ENCODE results near the gene ARID1A. TPM values are rescaled to one million over a fixed set of nuclear protein-coding genes. Genes with fewer than 3 reads are reported as not detected.

The ARID1A gene
- total RNA-seq, 2 donors from 2014 or later = 71.4 to 92.8 TPM

DNA sequence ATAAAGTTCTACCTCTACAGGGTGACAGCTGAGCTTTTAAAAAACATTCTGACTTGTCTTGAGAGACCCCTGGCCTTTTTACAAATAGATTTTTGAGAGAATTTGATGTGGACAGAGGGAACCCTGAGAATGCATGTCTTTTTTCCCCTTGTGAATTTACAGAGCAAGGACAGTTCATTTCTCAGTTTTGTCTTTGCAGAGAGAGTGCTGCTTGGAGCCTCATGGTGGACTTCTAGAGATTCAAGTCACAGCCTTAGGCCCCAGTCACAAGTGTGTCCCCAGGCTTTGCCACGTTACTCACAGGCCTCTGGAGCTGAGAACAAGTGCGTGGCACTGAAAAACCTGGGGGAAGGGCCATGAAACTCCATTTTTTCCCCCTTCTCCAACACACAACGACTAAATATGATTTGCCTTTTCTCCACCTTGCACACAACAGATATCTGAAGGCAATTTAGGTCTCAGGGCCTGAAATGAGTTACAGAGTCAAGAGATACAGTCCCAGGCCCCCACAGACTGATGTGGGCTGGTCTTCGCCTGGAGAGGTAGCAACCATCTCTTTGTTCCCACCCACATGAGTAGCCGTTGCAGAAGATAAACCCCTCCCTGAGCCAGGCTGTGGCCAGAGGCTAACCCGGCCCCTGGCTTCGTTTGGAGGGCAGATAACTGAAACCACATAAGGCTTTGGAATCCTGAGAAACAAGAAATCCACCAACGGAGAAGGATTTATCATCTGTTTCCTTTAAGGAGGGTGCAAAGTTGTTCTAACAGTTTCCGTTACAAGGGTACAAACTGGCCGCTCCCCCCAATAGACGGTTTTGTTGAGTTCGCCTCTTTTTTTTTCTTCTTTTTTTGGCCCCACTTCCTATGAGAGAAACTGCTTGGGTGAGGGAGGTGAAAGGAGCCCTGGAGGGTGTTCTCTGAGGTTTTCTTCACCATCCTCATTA, 90.9 kb downstream of the ARID1A start:
- H3K27me3 ChIP-seq (replicated peaks; ENCODE audit: insufficient read depth) = no peaks in the 10 kb centered on the region
- no peaks in the 10 kb centered on the region for H3K9me3 ChIP-seq
- H3K4me1 ChIP-seq (replicated peaks) = peaks cover 12% of the 10 kb centered on the region
- DNase-seq (ENCODE audit: low spot score) = peak; percentile 20
- TF ChIP-seq POLR2AphosphoS5 (IDR thresholded peaks at IDR 0.05) (peak; percentile 38), POLR2A (IDR thresholded peaks at IDR 0.05) (no peak)
- TF ChIP-seq, protein P1, sequence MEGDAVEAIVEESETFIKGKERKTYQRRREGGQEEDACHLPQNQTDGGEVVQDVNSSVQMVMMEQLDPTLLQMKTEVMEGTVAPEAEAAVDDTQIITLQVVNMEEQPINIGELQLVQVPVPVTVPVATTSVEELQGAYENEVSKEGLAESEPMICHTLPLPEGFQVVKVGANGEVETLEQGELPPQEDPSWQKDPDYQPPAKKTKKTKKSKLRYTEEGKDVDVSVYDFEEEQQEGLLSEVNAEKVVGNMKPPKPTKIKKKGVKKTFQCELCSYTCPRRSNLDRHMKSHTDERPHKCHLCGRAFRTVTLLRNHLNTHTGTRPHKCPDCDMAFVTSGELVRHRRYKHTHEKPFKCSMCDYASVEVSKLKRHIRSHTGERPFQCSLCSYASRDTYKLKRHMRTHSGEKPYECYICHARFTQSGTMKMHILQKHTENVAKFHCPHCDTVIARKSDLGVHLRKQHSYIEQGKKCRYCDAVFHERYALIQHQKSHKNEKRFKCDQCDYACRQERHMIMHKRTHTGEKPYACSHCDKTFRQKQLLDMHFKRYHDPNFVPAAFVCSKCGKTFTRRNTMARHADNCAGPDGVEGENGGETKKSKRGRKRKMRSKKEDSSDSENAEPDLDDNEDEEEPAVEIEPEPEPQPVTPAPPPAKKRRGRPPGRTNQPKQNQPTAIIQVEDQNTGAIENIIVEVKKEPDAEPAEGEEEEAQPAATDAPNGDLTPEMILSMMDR (IDR thresholded peaks at IDR 0.05) = no peak
- peak overlapping the region; percentile 70 to 77 for H3K4me3 ChIP-seq
- H3K27ac ChIP-seq = peak overlapping the region; percentile 99
- H3K36me3 ChIP-seq = no peaks in the 10 kb centered on the region
- 13% methylated on average over 12 of the region's 12 CpGs for WGBS
- intact Hi-C loops (cut with DNase I) = loop anchor here (1.0 kb wide), 1 partner anchor 88 kb away; no protein-coding TSS in a partner anchor

- 0% methylated on average over 11 of the region's 11 CpGs for WGBS
- Histone ChIP-seq H3K27ac (peak overlapping the region; percentile 99), H3K4me1 (replicated peaks) (peaks cover 12% of the 10 kb centered on the region), H3K9me3 (no peaks in the 10 kb centered on the region), H3K4me3 (peak overlapping the region; percentile 70 to 77), H3K27me3 (replicated peaks; ENCODE audit: insufficient read depth) (no peaks in the 10 kb centered on the region), H3K36me3 (no peaks in the 10 kb centered on the region)
- TF ChIP-seq POLR2A (IDR thresholded peaks at IDR 0.05) = no peak
- no peak for TF ChIP-seq POLR2AphosphoS5 (IDR thresholded peaks at IDR 0.05)
- TF ChIP-seq, protein P1 (IDR thresholded peaks at IDR 0.05) = no peak
- intact Hi-C loops (cut with DNase I) = no loop called here
- DNase-seq (ENCODE audit: low spot score) = no peak
Observed at GRCh38 chr1:26787381-26787705, 91.5 kb downstream of the ARID1A start.

DNA sequence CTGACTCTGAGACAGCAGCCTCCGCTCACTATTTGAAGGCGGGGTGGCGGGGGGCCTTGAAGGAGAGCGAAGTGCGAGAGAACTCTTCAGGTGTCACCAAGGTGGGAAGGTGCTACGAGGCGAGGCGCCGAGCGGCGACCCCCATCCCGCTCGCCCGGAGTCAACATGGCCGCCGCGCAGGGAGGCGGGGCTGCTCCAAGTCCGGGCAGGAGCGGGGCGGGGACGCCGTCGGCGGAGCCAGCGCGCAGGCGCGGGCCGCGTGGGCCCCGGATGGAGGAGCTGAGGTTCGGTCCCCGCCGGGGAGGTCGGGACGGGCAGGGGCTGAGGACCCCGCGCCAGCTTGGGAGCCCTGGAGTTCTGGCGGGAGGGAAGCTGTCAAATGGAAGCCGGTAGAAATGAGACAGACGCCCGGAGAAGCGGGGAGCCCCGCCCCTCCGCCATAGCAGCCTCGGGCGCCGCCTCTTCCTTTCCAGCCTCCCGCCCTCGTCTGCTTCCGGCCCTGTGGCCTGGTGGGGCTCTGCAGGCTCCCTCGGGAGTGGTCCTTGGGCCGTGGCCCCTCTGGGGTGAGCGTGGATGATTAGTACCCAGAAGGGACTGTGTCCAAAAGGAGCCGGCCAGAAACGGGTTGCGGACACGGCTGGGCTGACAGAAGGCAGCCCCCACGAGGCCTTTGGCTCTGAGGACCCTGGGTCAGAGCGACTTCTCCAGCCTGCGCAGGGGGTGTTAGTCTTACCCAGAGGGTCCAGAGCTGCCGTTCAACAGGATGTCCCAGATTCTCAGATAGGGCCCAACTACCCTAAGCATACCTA, 92.1 kb downstream of the ARID1A start, which contains the start of gene PIGV:
TSS of gene PIGV (plus strand) at position 245 of the 809 bp plus-strand sequence. CDS start 2,866 bp downstream, outside the sequence.
- no peaks in the 10 kb centered on the region for H3K9me3 ChIP-seq
- peak within 1 kb of the TSS; percentile 99 for H3K27ac ChIP-seq
- peaks cover 12% of the 10 kb centered on the region for H3K4me1 ChIP-seq (replicated peaks)
- no peaks in the 10 kb centered on the region for H3K27me3 ChIP-seq (replicated peaks; ENCODE audit: insufficient read depth)
- H3K4me3 ChIP-seq = peak within 1 kb of the TSS; percentile 70 to 77
- intact Hi-C loops (cut with DNase I) = loop anchor here (2.0 kb wide), 1 partner anchor 93 kb away; no protein-coding TSS in a partner anchor
- peak; percentile 57 for TF ChIP-seq POLR2AphosphoS5 (IDR thresholded peaks at IDR 0.05)
- TF ChIP-seq POLR2A (IDR thresholded peaks at IDR 0.05) = peak; percentile 69
- TF ChIP-seq, protein P1 (IDR thresholded peaks at IDR 0.05) = peak; percentile 20 to 62 (median 38)
- no peaks in the 10 kb centered on the region for H3K36me3 ChIP-seq
- DNase-seq (ENCODE audit: low spot score) = peak; percentile 79
- WGBS = under 1% methylated on average over 45 of the region's 63 CpGs

DNA sequence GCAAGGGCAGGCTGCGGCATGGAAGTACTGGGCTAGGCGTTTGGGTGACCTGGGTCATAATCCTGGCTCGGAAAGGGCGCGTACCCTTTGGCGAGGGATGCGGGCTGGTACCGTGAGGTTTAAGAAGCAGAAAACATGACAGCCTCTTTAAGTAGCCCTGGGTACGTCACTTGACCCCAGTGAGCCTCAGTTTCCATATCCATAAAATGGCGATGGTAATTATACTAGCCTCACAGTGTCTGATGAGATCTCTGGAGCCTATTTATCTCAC, 92.6 kb downstream of the ARID1A start:
- no peak for DNase-seq (ENCODE audit: low spot score)
- under 1% methylated on average over 10 of the region's 10 CpGs for WGBS
- peak overlapping the region; percentile 70 to 77 for H3K4me3 ChIP-seq
- H3K36me3 ChIP-seq = no peaks in the 10 kb centered on the region
- peaks cover 12% of the 10 kb centered on the region for H3K4me1 ChIP-seq (replicated peaks)
- no peaks in the 10 kb centered on the region for H3K9me3 ChIP-seq
- no peaks in the 10 kb centered on the region for H3K27me3 ChIP-seq (replicated peaks; ENCODE audit: insufficient read depth)
- TF ChIP-seq POLR2AphosphoS5 (IDR thresholded peaks at IDR 0.05) (no peak), POLR2A (IDR thresholded peaks at IDR 0.05) (no peak)
- TF ChIP-seq, protein P1 (IDR thresholded peaks at IDR 0.05) = no peak
- intact Hi-C loops (cut with DNase I) = loop anchor here (2.0 kb wide), 1 partner anchor 94 kb away; no protein-coding TSS in a partner anchor
- peak overlapping the region; percentile 99 for H3K27ac ChIP-seq

All from prostate gland (tissue), 2 donors.